Sigmoid colon (tissue), 7 donors: ENCODE measurements around the gene TCEAL3. TPM values are rescaled to one million over a fixed set of nuclear protein-coding genes. Genes with fewer than 3 reads are reported as not detected.

Source experiments
- DNase-seq: peaks from one replicate; pipeline ENCODE4 v3.0.0-alpha.2; 2019
- H3K27ac ChIP-seq, 4 donors: fragments of 200-600 bp; sonication (generic); one replicate each; pipeline ENCODE4 v1.5.1; 2016 to 2019; ENCODE audit warnings: mild to moderate bottlenecking in 1 of 4
- H3K27me3 ChIP-seq, 3 donors: fragments of 200-600 bp; sonication (generic); one replicate each; pipeline ENCODE4 v1.5.1; 2019; ENCODE audit warnings: mild to moderate bottlenecking in 1 of 3
- H3K36me3 ChIP-seq, 4 donors: fragments of 200-600 bp; sonication (generic); one replicate each; pipeline ENCODE4 v1.5.1; 2016 to 2019
- H3K4me1 ChIP-seq, 4 donors: fragments of 200-600 bp; sonication (generic); one replicate each; pipeline ENCODE4 v1.5.1; 2017 to 2019
- H3K4me3 ChIP-seq, 4 donors: fragments of 200-600 bp; sonication (generic); one replicate each; pipeline ENCODE4 v1.5.1; 2017 to 2019; ENCODE audit warnings: mild to moderate bottlenecking in 2 of 4, moderate library complexity in 1 of 4
- H3K9me3 ChIP-seq, 4 donors: fragments of 200-600 bp in 3 of 4; sonication (generic) in 3 of 4; one replicate each; pipeline versions ENCODE4 v1.5.1 to v1.6.1; 2013 to 2019
- EP300 ChIP-seq, 4 donors: sonication (generic); formaldehyde crosslinking; IDR thresholded peaks; one replicate each; pipeline ENCODE4 v1.6.1; 2017; ENCODE audit warnings: antibody characterized with exemption in 4 of 4
- POLR2A ChIP-seq, 2 donors: fragments of 450-650 bp; IDR thresholded peaks; one replicate each; pipeline ENCODE4 v1.6.1; 2016; ENCODE audit warnings: antibody characterized with exemption in 2 of 2, mild to moderate bottlenecking in 2 of 2, moderate library complexity in 2 of 2
- POLR2AphosphoS5 ChIP-seq, 4 donors: sonication (generic); formaldehyde crosslinking; IDR thresholded peaks; one replicate each; pipeline ENCODE4 v1.6.1; 2017; ENCODE audit warnings: antibody characterized with exemption in 4 of 4
- WGBS, 2 donors: extraction: QIAGEN DNeasy Blood & Tissue Kit; methylation state at CpG; one replicate each; pipeline ENCODE4 v1.1.7; 2013; 5-methylcytosine and 5-hydroxymethylcytosine counted together
- intact Hi-C: fragments of 100-400 bp; cut with DNase I; formaldehyde crosslinking; loops from one replicate; pipeline ENCODE4 v1.15.1; 2023
- polyA plus RNA-seq, 3 donors: library from polyadenylated mRNA; stranded (reverse); fragments of 200-250 nt; gene quantifications; one replicate each; pipeline ENCODE4 v1.2.3, GENCODE V29; 2013
- total RNA-seq, 4 donors: library from RNA; depleted of rRNA; stranded (reverse); fragments of >200 nt; gene quantifications; one replicate each; pipeline ENCODE4 v1.1.0, GENCODE V29; 2016
- TF ChIP-seq, protein P1 (sequence below), 4 experiments: fragments of 450-650 bp in 3 of 4; fragments of 200-600 bp in 1 of 4; IDR thresholded peaks; one replicate each; pipeline ENCODE4 v1.5.1; 2016 to 2019; ENCODE audit warnings: antibody characterized with exemption in 4 of 4, mild to moderate bottlenecking in 3 of 4, moderate library complexity in 2 of 4
- donor health status: healthy with polysubstance abuse.
- donor health status: Bipolar disorder and iron deficiency.
- donor health status: healthy.

TCEAL3 gene, protein sequence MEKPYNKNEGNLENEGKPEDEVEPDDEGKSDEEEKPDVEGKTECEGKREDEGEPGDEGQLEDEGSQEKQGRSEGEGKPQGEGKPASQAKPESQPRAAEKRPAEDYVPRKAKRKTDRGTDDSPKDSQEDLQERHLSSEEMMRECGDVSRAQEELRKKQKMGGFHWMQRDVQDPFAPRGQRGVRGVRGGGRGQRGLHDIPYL
- total RNA-seq (10 to 100 TPM; 55.3 to 68.3 (median 61.4) TPM), polyA plus RNA-seq (10 to 100 TPM; 13.9 to 31.8 (median 17.7) TPM)

DNA sequence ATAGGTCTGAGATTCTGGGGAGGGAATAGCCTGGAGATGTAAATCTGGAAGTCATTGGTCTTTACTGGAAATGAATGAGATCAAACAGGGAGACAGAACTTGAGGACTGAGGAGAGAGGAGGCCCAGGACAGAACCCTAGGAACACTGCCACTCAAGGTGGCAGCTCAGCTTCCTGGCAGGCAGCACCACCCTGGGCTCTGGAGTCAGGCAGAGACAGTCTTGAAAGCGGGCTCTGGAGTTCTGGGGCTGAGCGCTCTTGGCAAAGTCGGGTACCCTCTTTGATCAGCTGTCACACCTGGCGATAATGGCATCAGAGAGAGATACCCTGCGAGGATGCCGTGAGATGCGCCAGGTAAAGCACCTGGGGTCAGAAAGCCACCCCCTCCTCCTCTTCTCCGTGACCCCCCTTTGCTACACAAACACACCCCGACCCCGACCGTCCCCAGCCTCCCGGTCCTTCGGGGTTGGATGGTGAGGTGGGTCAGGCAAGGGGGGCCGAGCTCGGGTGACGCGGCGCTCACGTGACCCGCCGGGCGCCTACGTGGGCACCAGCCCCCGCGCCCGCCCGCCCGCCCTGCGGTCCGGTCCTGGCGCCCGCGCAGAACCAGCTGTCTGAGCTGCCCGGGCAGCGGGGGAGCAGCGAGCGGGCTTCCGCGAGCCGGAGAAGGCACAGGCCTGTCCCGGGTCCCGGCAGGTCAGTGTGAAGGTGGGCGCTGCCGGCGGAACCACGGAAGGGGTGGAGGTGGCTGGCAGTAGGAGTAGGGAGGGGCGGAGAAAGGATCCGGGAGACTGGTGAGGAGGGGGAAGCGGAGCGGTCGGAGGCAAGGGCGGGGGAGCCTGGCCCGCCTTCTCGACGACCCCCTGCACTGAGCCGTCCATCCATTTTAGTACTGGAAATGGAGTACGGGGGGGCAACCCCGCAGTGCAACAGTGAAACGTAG, at the start of gene TCEAL3:
TCEAL3 (plus strand) TSS at position 600 of the 942 bp plus-strand sequence. CDS start 1,102 bp downstream, outside the sequence.
- 0 to 1% methylated on average over 59 of the region's 59 CpGs for WGBS, 2 donors
- peak; percentile 82 for DNase-seq

DNA sequence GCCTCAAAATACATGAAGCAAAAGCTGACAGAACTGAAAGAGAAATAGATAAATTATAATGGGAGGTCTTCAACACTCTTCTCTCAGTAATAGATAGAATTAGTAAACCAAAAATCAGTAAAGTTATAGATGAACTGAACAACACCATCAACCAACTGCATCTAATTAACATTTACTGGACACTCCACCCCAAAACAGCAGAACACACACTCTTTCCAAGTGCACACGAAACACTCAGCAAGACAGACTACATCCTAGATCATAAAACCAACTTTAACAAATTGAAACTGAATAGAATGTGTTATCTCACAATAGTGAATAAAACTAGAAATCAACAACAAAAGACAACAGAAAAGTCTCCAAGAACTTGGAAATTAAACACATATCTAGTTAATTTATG, 47.5 kb upstream of the TCEAL3 start:
- H3K4me3 ChIP-seq = no peak overlapping the region
- DNase-seq = no peak
- TF ChIP-seq, protein P1, sequence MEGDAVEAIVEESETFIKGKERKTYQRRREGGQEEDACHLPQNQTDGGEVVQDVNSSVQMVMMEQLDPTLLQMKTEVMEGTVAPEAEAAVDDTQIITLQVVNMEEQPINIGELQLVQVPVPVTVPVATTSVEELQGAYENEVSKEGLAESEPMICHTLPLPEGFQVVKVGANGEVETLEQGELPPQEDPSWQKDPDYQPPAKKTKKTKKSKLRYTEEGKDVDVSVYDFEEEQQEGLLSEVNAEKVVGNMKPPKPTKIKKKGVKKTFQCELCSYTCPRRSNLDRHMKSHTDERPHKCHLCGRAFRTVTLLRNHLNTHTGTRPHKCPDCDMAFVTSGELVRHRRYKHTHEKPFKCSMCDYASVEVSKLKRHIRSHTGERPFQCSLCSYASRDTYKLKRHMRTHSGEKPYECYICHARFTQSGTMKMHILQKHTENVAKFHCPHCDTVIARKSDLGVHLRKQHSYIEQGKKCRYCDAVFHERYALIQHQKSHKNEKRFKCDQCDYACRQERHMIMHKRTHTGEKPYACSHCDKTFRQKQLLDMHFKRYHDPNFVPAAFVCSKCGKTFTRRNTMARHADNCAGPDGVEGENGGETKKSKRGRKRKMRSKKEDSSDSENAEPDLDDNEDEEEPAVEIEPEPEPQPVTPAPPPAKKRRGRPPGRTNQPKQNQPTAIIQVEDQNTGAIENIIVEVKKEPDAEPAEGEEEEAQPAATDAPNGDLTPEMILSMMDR (IDR thresholded peaks at IDR 0.05) = no peak
- TF ChIP-seq EP300 (IDR thresholded peaks at IDR 0.05) = no peak
- no peak for TF ChIP-seq POLR2A (IDR thresholded peaks at IDR 0.05)
- no peak overlapping the region for H3K27ac ChIP-seq
- WGBS, 2 donors = 50 to 67% methylated on average over 1 of the region's 1 CpG
- H3K4me1 ChIP-seq = no peaks in the 10 kb centered on the region
- H3K27me3 ChIP-seq = no peaks in the 10 kb centered on the region
- H3K9me3 ChIP-seq = no peaks in the 10 kb centered on the region
- intact Hi-C loops = no loop called here
- H3K36me3 ChIP-seq = no peaks in the 10 kb centered on the region

More for the DNA sequence above, at the start of gene TCEAL3:
- H3K9me3 ChIP-seq = no peaks in the 10 kb centered on the region
- peak; percentile 64 to 92 (median 78) for TF ChIP-seq POLR2AphosphoS5 (IDR thresholded peaks at IDR 0.05)
- peak; percentile 24 to 40 for TF ChIP-seq POLR2A (IDR thresholded peaks at IDR 0.05)
- no peak for TF ChIP-seq EP300 (IDR thresholded peaks at IDR 0.05)
- TF ChIP-seq, protein P1 (IDR thresholded peaks at IDR 0.05) = no peak
- H3K27ac ChIP-seq = peak within 1 kb of the TSS; percentile 90 to 95 (median 90)
- intact Hi-C loops = loop anchor here (2.0 kb wide), 1 partner anchor 21 kb away; the partner anchor contains the start of gene TCEAL1
- no peaks in the 10 kb centered on the region for H3K27me3 ChIP-seq
- H3K36me3 ChIP-seq = peaks cover 0 to 3% (median 0%) of the 10 kb centered on the region in 4 donors
- peak within 1 kb of the TSS; percentile 60 to 76 (median 72) for H3K4me3 ChIP-seq
- H3K4me1 ChIP-seq = no peaks in the 10 kb centered on the region

DNA sequence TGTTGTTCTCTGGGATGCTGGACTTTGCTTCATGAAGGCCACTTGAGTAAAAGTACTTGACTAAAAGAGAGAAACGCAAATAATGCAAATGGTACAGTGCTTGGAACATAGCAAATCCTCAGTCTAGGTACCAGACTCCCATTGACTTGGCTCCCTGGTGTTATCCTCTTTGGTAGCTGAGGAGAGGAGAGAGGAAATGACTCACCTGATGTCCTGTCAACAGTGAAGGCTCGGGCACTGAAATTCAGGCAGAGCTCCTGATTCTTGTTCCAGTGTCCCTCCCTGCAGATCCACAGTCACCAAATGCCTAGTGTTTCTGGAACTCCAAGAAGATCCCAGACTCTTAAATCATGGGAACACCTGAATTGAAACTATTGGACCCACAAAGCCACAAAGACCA, 45.0 kb upstream of the TCEAL3 start:
- Histone ChIP-seq H3K36me3 (no peaks in the 10 kb centered on the region), H3K4me3 (no peak overlapping the region), H3K4me1 (no peaks in the 10 kb centered on the region), H3K27me3 (no peaks in the 10 kb centered on the region), H3K9me3 (no peaks in the 10 kb centered on the region), H3K27ac (no peak overlapping the region)
- intact Hi-C loops = no loop called here
- WGBS, 2 donors = 80 to 98% methylated on average over 2 of the region's 2 CpGs
- DNase-seq = no peak
- TF ChIP-seq POLR2AphosphoS5 (IDR thresholded peaks at IDR 0.05) (no peak), POLR2A (IDR thresholded peaks at IDR 0.05) (no peak), EP300 (IDR thresholded peaks at IDR 0.05) (no peak)
- TF ChIP-seq, protein P1 (IDR thresholded peaks at IDR 0.05) = no peak

DNA sequence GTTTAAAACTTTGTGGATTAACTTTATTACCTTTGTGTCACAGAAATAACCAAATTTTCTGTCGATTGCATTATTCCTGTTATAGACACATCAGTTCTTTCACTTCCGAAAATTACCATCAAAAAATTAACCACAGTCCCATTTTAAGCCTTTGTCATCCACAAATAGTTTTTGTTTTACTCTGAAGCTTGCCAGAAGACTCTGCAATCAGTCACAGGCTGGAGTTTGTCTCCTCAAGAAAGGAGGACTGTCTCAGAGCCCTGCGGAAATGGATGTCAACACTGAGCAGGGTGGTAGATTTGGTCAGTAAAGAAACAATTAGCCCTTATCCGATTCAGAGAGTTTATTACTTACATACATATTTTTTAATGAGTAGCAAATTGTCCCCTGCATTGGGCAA, 42.6 kb upstream of the TCEAL3 start:
- TF ChIP-seq POLR2A (IDR thresholded peaks at IDR 0.05) (no peak), EP300 (IDR thresholded peaks at IDR 0.05) (no peak), POLR2AphosphoS5 (IDR thresholded peaks at IDR 0.05) (no peak)
- TF ChIP-seq, protein P1 (IDR thresholded peaks at IDR 0.05) = no peak
- H3K4me3 ChIP-seq = no peak overlapping the region
- DNase-seq = no peak
- H3K4me1 ChIP-seq = no peaks in the 10 kb centered on the region
- intact Hi-C loops = no loop called here
- no peaks in the 10 kb centered on the region for H3K27me3 ChIP-seq
- no peak overlapping the region for H3K27ac ChIP-seq
- H3K9me3 ChIP-seq = no peaks in the 10 kb centered on the region
- no peaks in the 10 kb centered on the region for H3K36me3 ChIP-seq
- WGBS, 2 donors = 74 to 76% methylated on average over 4 of the region's 4 CpGs
